ENCODE data around the gene GABRG3. TPM values are rescaled to one million over a fixed set of nuclear protein-coding genes. Genes with fewer than 3 reads are reported as not detected.

GABRG3 gene
- polyA plus RNA-seq, 1 experiment, result not detected

DNA sequence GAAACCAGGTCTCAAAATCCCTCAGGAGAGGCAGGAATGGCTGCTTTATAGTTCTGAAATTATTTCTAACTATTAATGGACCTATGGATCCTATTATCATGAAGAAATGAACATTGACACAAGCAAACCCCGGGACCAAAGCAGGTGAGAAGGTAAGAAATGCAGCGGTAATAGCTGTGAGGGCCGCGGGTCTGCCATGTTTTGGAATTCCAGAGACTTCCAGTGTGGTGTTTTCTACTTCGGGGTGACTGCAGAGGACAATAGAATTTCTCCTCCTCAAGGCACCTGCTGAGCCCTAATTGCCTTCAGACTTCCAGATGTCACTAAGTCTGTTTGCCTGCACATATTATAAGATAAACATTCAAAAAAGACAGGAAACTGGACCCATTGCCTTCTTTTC, 437.4 kb downstream of the GABRG3 start:
- H3K9me3 ChIP-seq (ENCODE audit: control insufficient read depth, insufficient read depth, low read length), result no peaks in the 10 kb centered on the region; the same call in none of the 2 replicates
- ChIA-PET CTCF (no interaction called here), POLR2A (no interaction called here)
- no peak for DNase-seq (ENCODE audit: low read depth, low spot score)
- H3K4me3 ChIP-seq (ENCODE audit: low read depth, low read length), result no peak overlapping the region
- TF ChIP-seq, protein P1, sequence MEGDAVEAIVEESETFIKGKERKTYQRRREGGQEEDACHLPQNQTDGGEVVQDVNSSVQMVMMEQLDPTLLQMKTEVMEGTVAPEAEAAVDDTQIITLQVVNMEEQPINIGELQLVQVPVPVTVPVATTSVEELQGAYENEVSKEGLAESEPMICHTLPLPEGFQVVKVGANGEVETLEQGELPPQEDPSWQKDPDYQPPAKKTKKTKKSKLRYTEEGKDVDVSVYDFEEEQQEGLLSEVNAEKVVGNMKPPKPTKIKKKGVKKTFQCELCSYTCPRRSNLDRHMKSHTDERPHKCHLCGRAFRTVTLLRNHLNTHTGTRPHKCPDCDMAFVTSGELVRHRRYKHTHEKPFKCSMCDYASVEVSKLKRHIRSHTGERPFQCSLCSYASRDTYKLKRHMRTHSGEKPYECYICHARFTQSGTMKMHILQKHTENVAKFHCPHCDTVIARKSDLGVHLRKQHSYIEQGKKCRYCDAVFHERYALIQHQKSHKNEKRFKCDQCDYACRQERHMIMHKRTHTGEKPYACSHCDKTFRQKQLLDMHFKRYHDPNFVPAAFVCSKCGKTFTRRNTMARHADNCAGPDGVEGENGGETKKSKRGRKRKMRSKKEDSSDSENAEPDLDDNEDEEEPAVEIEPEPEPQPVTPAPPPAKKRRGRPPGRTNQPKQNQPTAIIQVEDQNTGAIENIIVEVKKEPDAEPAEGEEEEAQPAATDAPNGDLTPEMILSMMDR (IDR thresholded peaks at IDR 0.05; ENCODE audit: low read depth, low read length), result no peak
- H3K27me3 ChIP-seq (ENCODE audit: control insufficient read depth, insufficient read depth, low read length), result no peaks in the 10 kb centered on the region
- H3K27ac ChIP-seq (ENCODE audit: low read depth, low read length), result no peak overlapping the region

DNA sequence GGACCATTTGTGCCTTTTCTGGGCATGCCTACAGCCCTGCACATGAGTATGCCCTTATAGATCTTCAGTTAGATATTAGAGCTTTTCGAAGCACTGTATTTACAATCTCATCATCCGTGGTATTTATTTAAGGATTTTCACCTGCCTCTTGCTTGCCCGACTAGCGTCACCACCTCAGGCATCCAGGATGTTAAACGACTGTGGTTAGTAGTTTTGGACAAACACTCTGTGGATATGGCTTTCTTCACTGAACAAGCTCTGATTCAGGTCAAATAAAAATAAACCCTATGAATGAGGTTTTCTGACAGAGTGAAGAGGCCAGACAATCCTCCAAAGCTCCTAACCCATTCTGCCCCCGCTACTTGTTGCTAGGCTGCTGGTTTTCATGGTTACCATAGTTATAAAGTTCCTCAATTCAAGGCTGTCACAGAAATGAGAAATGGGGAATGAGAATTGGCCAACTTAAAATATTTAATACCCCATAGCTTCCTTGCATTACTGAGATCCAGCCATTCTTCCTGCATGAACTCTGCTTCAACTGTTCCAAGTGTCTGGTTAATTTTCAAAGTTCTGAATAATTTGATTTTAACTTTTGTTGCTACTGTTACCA, 440.1 kb downstream of the GABRG3 start:
- DNase-seq (ENCODE audit: low read depth, low spot score), result no peak
- CTCF ChIA-PET, result no interaction called here
- Histone ChIP-seq H3K27me3 (ENCODE audit: control insufficient read depth, insufficient read depth, low read length) (no peaks in the 10 kb centered on the region), H3K9me3 (ENCODE audit: control insufficient read depth, insufficient read depth, low read length) (no peaks in the 10 kb centered on the region; the same call in 1 of the 2 replicates), H3K27ac (ENCODE audit: low read depth, low read length) (no peak overlapping the region), H3K4me3 (ENCODE audit: low read depth, low read length) (no peak overlapping the region)
- POLR2A ChIA-PET, result no interaction called here
- TF ChIP-seq, protein P1 (IDR thresholded peaks at IDR 0.05; ENCODE audit: low read depth, low read length), result no peak

GRCh38 chr15:27412415-27412814, 441.4 kb downstream of the GABRG3 start:
- H3K9me3 ChIP-seq (ENCODE audit: control insufficient read depth, insufficient read depth, low read length), result no peaks in the 10 kb centered on the region
- no peaks in the 10 kb centered on the region for H3K27me3 ChIP-seq (ENCODE audit: control insufficient read depth, insufficient read depth, low read length)
- no peak for DNase-seq (ENCODE audit: low read depth, low spot score)
- H3K4me3 ChIP-seq (ENCODE audit: low read depth, low read length), result no peak overlapping the region
- CTCF ChIA-PET, result no interaction called here
- TF ChIP-seq, protein P1 (IDR thresholded peaks at IDR 0.05; ENCODE audit: low read depth, low read length), result no peak
- POLR2A ChIA-PET, result no interaction called here
- no peak overlapping the region for H3K27ac ChIP-seq (ENCODE audit: low read depth, low read length)

DNA sequence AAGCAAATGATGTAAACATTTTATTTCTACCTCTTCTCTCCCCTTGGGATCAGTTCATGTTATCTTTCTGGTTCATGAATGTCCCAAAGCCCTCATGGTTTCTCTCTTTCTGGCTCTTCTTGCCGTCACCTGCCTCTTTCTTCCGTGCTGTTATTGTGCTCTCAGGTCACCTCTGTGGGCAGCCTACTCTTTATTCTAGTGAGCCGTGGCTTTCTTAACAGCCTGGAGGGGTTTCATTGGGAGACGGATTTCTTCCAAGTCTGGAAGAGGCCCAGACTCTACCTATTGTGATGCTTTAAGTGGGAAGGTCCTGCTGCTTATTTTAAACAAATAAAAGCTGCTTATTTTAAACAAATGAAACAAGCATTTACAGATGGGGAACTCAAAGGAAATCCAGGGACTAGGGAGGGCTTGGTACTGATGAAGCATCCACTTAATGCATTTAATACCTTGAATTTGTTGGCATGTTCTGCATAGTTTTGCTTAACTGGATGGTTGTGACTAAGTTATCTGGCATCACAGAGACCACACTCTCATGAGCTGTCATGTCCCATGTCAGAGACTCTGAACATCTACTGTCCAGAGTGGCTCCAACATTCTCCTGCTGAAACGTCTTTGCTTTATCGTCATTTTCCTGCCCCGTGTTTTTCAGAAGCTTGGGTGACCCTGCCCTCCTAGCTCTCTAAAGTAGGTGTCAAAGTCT, 443.3 kb downstream of the GABRG3 start:
- no peak for DNase-seq (ENCODE audit: low read depth, low spot score)
- no peaks in the 10 kb centered on the region for H3K27me3 ChIP-seq (ENCODE audit: control insufficient read depth, insufficient read depth, low read length)
- ChIA-PET POLR2A (no interaction called here), CTCF (no interaction called here)
- H3K27ac ChIP-seq (ENCODE audit: low read depth, low read length), result no peak overlapping the region
- no peaks in the 10 kb centered on the region for H3K9me3 ChIP-seq (ENCODE audit: control insufficient read depth, insufficient read depth, low read length)
- no peak overlapping the region for H3K4me3 ChIP-seq (ENCODE audit: low read depth, low read length)
- TF ChIP-seq, protein P1 (IDR thresholded peaks at IDR 0.05; ENCODE audit: low read depth, low read length), result no peak

DNA sequence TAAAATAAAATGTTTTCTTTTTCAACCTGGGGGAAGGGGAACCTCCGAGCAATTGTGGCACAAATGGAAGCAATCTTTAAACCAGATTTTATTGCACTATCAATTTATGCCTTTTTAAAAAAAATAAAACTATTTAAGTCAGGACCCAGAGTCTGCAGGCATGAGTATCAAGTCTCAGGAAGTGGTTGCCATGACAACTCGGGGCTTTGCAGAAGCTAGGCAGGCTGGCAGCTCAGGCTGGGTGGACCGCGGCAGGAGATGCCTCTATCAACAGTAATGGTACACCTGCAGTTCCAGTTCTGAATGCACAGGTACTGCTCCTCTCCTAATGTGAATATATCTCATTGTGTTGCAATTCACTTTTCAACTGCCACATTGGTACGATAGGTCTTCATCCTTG, 447.7 kb downstream of the GABRG3 start:
- H3K4me3 ChIP-seq (ENCODE audit: low read depth, low read length), result no peak overlapping the region
- DNase-seq (ENCODE audit: low read depth, low spot score), result no peak
- H3K27ac ChIP-seq (ENCODE audit: low read depth, low read length), result no peak overlapping the region
- ChIA-PET POLR2A (no interaction called here), CTCF (no interaction called here)
- no peaks in the 10 kb centered on the region for H3K9me3 ChIP-seq (ENCODE audit: control insufficient read depth, insufficient read depth, low read length)
- H3K27me3 ChIP-seq (ENCODE audit: control insufficient read depth, insufficient read depth, low read length), result no peaks in the 10 kb centered on the region
- TF ChIP-seq, protein P1 (IDR thresholded peaks at IDR 0.05; ENCODE audit: low read depth, low read length), result no peak

Data from AG04450 (cell line).